HCT116 (cell line): ENCODE data around the gene GALM. TPM values are rescaled to one million over a fixed set of nuclear protein-coding genes. Genes with fewer than 3 reads are reported as not detected.

Source experiments
- ATAC-seq: fragments of 200-7000 bp; cut with Tn5 transposase; 2 replicates; pipeline ENCODE4 v1.9.1; 2020; ENCODE audit warnings: mild to moderate bottlenecking, moderate library complexity
- BruUV-seq: library from RNA; stranded (reverse); fragments of 400-500 nt; replicated peaks from 2 replicates; lab custom pipeline; 2021; lab: Mats Ljungman, UMichigan
- CTCF ChIA-PET: fragments of 300-600 bp; sonication (Branson Sonifier 250); formaldehyde crosslinking; loops from one replicate; lab custom pipeline; 2021; ENCODE audit warnings: antibody characterized with exemption; lab: Charles Lee
- POLR2A ChIA-PET: fragments of 300-600, 350-600 bp; sonication (Branson Sonifier 250); formaldehyde crosslinking; loops from one replicate; lab custom pipeline; 2021; ENCODE audit warnings: antibody characterized with exemption; lab: Charles Lee
- RAD21 ChIA-PET, 2 experiments: fragments of 300-600 bp; sonication (Branson Sonifier 250); formaldehyde crosslinking; loops; one replicate each; lab custom pipeline; 2023; ENCODE audit warnings: low total read pairs in 2 of 2; ENCODE audit not compliant: uncharacterized antibody in 2 of 2, unreplicated experiment in 2 of 2, low non-redundant PET in 1 of 2; lab: Charles Lee
- DNase-seq: peaks from one replicate; pipeline ENCODE4 v3.0.0-alpha.2; 2010; ENCODE audit warnings: low read depth, low spot score
- H2AFZ ChIP-seq: fragments of 200-600 bp; shearing (Covaris generic), sonication (generic); 2 replicates; pipeline ENCODE4 v1.6.1; 2017; ENCODE audit warnings: low read depth, mixed run types, mixed read lengths, antibody characterized with exemption, low read length; ENCODE audit not compliant: poor library complexity, severe bottlenecking
- H3K27ac ChIP-seq: 2 replicates; pipeline ENCODE4 v1.5.1; 2012; ENCODE audit warnings: low read depth, low read length
- H3K27me3 ChIP-seq: fragments of 200-600 bp; sonication (generic); 2 replicates; pipeline ENCODE4 v1.6.1; 2016; ENCODE audit warnings: mixed run types, low read length, mixed read lengths; ENCODE audit not compliant: insufficient read depth
- H3K36me3 ChIP-seq, 2 experiments: fragments of 200-500 bp in 1 of 2; fragments of 200-600 bp in 1 of 2; sonication (Bioruptor generic) in 1 of 2; sonication (generic) in 1 of 2; 2 replicates each; pipeline versions ENCODE4 v1.5.1 to v1.6.1; 2014 to 2016; ENCODE audit warnings: low read length in 2 of 2, inconsistent platforms in 1 of 2, mixed read lengths in 1 of 2, mixed run types in 1 of 2; ENCODE audit not compliant: insufficient read depth in 2 of 2, control insufficient read depth in 1 of 2
- H3K4me1 ChIP-seq, 2 experiments: fragments of 200-600 bp in 1 of 2; sonication (generic) in 1 of 2; 2 replicates each; pipeline versions ENCODE4 v1.5.1 to v1.6.1; 2012 to 2017; ENCODE audit warnings: low read length in 2 of 2, inconsistent platforms in 1 of 2, mild to moderate bottlenecking in 1 of 2, mixed read lengths in 1 of 2, mixed run types in 1 of 2, moderate library complexity in 1 of 2; ENCODE audit not compliant: insufficient read depth in 2 of 2, control insufficient read depth in 1 of 2
- H3K4me2 ChIP-seq: fragments of 200-600 bp; sonication (generic); 2 replicates; pipeline ENCODE4 v1.6.1; 2017; ENCODE audit warnings: mixed run types, low read length, mixed read lengths
- H3K4me3 ChIP-seq, 2 experiments: fragments of 200-600 bp in 1 of 2; sonication (generic) in 1 of 2; replicated peaks in 1 of 2; 2 replicates each; pipeline ENCODE4 v1.5.1; 2011 to 2016; ENCODE audit warnings: low read length in 2 of 2, control low read depth in 1 of 2, low read depth in 1 of 2, mild to moderate bottlenecking in 1 of 2, mixed read lengths in 1 of 2, mixed run types in 1 of 2
- H3K79me2 ChIP-seq: fragments of 200-600 bp; sonication (generic); 2 replicates; pipeline ENCODE4 v1.6.1; 2017; ENCODE audit warnings: mild to moderate bottlenecking, mixed run types, low read length, moderate library complexity, mixed read lengths; ENCODE audit not compliant: insufficient read depth
- H3K9ac ChIP-seq: fragments of 200-600 bp; sonication (generic); 2 replicates; pipeline ENCODE4 v1.6.1; 2016; ENCODE audit warnings: low read length, mixed read lengths
- H3K9me2 ChIP-seq: fragments of 200-600 bp; sonication (generic), shearing (Covaris generic); 2 replicates; pipeline ENCODE4 v1.6.1; 2017; ENCODE audit warnings: mixed run types, mild to moderate bottlenecking, moderate library complexity; ENCODE audit not compliant: insufficient read depth
- H3K9me3 ChIP-seq, 2 experiments: fragments of 200-500 bp in 1 of 2; fragments of 200-600 bp in 1 of 2; sonication (Bioruptor generic) in 1 of 2; sonication (generic) in 1 of 2; 2 replicates each; pipeline ENCODE4 v1.6.1; 2014 to 2017; ENCODE audit warnings: low read length in 2 of 2, mixed read lengths in 2 of 2, inconsistent platforms in 1 of 2, low read depth in 1 of 2, mild to moderate bottlenecking in 1 of 2, mixed run types in 1 of 2, moderate library complexity in 1 of 2; ENCODE audit not compliant: control insufficient read depth in 1 of 2, insufficient read depth in 1 of 2
- H4K20me1 ChIP-seq: fragments of 200-600 bp; sonication (generic), shearing (Covaris generic); 2 replicates; pipeline ENCODE4 v1.6.1; 2017; ENCODE audit warnings: mixed run types, mild to moderate bottlenecking, moderate library complexity; ENCODE audit not compliant: insufficient read depth
- CBX3 ChIP-seq: IDR thresholded peaks from 2 replicates; pipeline ENCODE4 v1.6.1; 2012; ENCODE audit warnings: low read depth
- CEBPB ChIP-seq: IDR thresholded peaks from 2 replicates; pipeline ENCODE4 v1.6.1; 2012; ENCODE audit warnings: low read depth
- ELF1 ChIP-seq: IDR thresholded peaks from 2 replicates; pipeline ENCODE4 v1.6.1; 2012; ENCODE audit warnings: low read depth, borderline replicate concordance
- EZH2 ChIP-seq: fragments of 200-600 bp; sonication (generic); IDR thresholded peaks from 2 replicates; pipeline ENCODE4 v1.6.1; 2017; ENCODE audit warnings: antibody characterized with exemption, mixed run types
- EZH2phosphoT487 ChIP-seq: fragments of 200-600 bp; IDR thresholded peaks from 2 replicates; pipeline ENCODE4 v1.6.1; 2018; ENCODE audit warnings: antibody characterized with exemption, borderline replicate concordance
- JUND ChIP-seq: IDR thresholded peaks from 2 replicates; pipeline ENCODE4 v1.6.1; 2012
- POLR2A ChIP-seq: IDR thresholded peaks from 2 replicates; pipeline ENCODE4 v1.7.0; 2011; ENCODE audit warnings: borderline replicate concordance; ENCODE audit not compliant: insufficient read depth, insufficient read length; ENCODE audit errors: extremely low read depth
- RAD21 ChIP-seq: IDR thresholded peaks from 2 replicates; pipeline ENCODE4 v1.6.1; 2012; ENCODE audit warnings: low read depth, mild to moderate bottlenecking
- SIN3A ChIP-seq: IDR thresholded peaks from 2 replicates; pipeline ENCODE4 v1.6.1; 2012; ENCODE audit warnings: low read depth
- SP1 ChIP-seq: IDR thresholded peaks from 2 replicates; pipeline ENCODE4 v1.6.1; 2012; ENCODE audit warnings: low read depth
- SRF ChIP-seq: IDR thresholded peaks from 2 replicates; pipeline ENCODE4 v1.6.1; 2012; ENCODE audit warnings: low read depth
- TCF7L2 ChIP-seq: IDR thresholded peaks from 2 replicates; pipeline ENCODE4 v1.7.0; 2011; ENCODE audit warnings: borderline replicate concordance, inconsistent platforms; ENCODE audit not compliant: insufficient read depth, insufficient read length; ENCODE audit errors: extremely low read depth
- YY1 ChIP-seq: IDR thresholded peaks from 2 replicates; pipeline ENCODE4 v1.6.1; 2011; ENCODE audit warnings: low read length, low read depth, moderate library complexity, mild to moderate bottlenecking; ENCODE audit not compliant: insufficient replicate concordance; ENCODE audit errors: extremely low read depth
- ZBTB33 ChIP-seq: IDR thresholded peaks from 2 replicates; pipeline ENCODE4 v1.6.1; 2011; ENCODE audit warnings: mild to moderate bottlenecking, low read length, moderate library complexity; ENCODE audit not compliant: insufficient replicate concordance; ENCODE audit errors: extremely low read depth
- ZFX ChIP-seq: fragments of 450-650 bp; IDR thresholded peaks from 2 replicates; pipeline ENCODE4 v1.6.1; 2017
- ZNF274 ChIP-seq: fragments of 200-500 bp; sonication (Bioruptor generic); IDR thresholded peaks from 2 replicates; pipeline ENCODE4 v1.6.1; 2014; ENCODE audit warnings: mild to moderate bottlenecking, low read depth, low read length, inconsistent platforms
- intact Hi-C: fragments of 100-400 bp; cut with micrococcal nuclease; formaldehyde crosslinking; loops from 2 replicates; pipeline ENCODE4 v1.10.0; 2022
- total RNA-seq: library from RNA; stranded (reverse); gene quantifications from one replicate; pipeline ENCODE4 v1.2.1, GENCODE V29; 2021; ENCODE audit not compliant: unreplicated experiment
- TF ChIP-seq, protein P1 (sequence below): IDR thresholded peaks from 2 replicates; pipeline ENCODE4 v1.6.1; 2012; ENCODE audit warnings: low read depth
- TF ChIP-seq, protein P2 (sequence below): IDR thresholded peaks from 2 replicates; pipeline ENCODE4 v1.6.1; 2012

GALM gene
- total RNA-seq, 1 experiment from 2014 or later = 10.2 TPM

- TF ChIP-seq, protein P1, sequence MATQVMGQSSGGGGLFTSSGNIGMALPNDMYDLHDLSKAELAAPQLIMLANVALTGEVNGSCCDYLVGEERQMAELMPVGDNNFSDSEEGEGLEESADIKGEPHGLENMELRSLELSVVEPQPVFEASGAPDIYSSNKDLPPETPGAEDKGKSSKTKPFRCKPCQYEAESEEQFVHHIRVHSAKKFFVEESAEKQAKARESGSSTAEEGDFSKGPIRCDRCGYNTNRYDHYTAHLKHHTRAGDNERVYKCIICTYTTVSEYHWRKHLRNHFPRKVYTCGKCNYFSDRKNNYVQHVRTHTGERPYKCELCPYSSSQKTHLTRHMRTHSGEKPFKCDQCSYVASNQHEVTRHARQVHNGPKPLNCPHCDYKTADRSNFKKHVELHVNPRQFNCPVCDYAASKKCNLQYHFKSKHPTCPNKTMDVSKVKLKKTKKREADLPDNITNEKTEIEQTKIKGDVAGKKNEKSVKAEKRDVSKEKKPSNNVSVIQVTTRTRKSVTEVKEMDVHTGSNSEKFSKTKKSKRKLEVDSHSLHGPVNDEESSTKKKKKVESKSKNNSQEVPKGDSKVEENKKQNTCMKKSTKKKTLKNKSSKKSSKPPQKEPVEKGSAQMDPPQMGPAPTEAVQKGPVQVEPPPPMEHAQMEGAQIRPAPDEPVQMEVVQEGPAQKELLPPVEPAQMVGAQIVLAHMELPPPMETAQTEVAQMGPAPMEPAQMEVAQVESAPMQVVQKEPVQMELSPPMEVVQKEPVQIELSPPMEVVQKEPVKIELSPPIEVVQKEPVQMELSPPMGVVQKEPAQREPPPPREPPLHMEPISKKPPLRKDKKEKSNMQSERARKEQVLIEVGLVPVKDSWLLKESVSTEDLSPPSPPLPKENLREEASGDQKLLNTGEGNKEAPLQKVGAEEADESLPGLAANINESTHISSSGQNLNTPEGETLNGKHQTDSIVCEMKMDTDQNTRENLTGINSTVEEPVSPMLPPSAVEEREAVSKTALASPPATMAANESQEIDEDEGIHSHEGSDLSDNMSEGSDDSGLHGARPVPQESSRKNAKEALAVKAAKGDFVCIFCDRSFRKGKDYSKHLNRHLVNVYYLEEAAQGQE = no peak
- TF ChIP-seq CEBPB = no peak
- no peak for TF ChIP-seq YY1
Observed at GRCh38 chr2:38666556-38666910, 619 bp downstream of the GALM start (continued).

DNA sequence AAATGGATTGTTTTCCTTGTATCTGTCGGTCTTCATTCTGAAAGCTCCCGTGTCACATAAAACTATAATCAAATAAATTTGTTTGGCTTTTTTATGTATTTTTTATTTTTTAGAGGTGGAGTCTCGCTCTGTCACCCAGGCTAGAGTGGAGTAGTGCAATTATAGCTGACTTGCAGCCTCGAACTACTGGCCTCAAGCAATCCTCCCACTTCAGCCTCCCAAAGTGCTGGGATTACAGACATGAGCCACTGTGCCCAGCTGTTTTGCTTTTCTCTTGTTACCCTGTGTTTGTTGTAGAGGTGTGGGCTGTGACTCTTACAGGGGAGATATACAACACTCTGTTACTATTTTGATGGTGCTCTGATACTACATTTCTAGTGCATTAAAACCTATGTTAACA lies 2.2 kb downstream of the GALM start:
- RAD21 ChIA-PET = no interaction called here
- POLR2A ChIA-PET = no interaction called here
- no TSS peak for BruUV-seq
- ATAC-seq (no peak), DNase-seq (no peak)
- intact Hi-C loops = no loop called here
- Histone ChIP-seq H3K9me2 (no peaks in the 10 kb centered on the region), H3K4me2 (no peak overlapping the region), H3K27me3 (no peaks in the 10 kb centered on the region), H3K4me3 (no peak overlapping the region), H2AFZ (no peak overlapping the region), H3K9ac (no peak overlapping the region), H3K79me2 (no peaks in the 10 kb centered on the region), H4K20me1 (no peaks in the 10 kb centered on the region), H3K27ac (no peak overlapping the region), H3K4me1 (peaks cover 8 to 23% of the 10 kb centered on the region in 2 experiments; a peak in 3 of 4 replicates), H3K36me3 (no peaks in the 10 kb centered on the region), H3K9me3 (no peaks in the 10 kb centered on the region)
- CTCF ChIA-PET = no interaction called here
- no peak for TF ChIP-seq ELF1
- TF ChIP-seq POLR2A = no peak
- no peak for TF ChIP-seq RAD21
- TF ChIP-seq SIN3A = no peak
- TF ChIP-seq ZNF274 = no peak
- no peak for TF ChIP-seq ZFX
- TF ChIP-seq TCF7L2 = no peak
- no peak for TF ChIP-seq EZH2phosphoT487
- TF ChIP-seq, protein P2, sequence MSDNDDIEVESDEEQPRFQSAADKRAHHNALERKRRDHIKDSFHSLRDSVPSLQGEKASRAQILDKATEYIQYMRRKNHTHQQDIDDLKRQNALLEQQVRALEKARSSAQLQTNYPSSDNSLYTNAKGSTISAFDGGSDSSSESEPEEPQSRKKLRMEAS = no peak
- no peak for TF ChIP-seq SRF
- no peak for TF ChIP-seq CEBPB
- no peak for TF ChIP-seq JUND
- TF ChIP-seq ZBTB33 = no peak
- no peak for TF ChIP-seq SP1
- TF ChIP-seq CBX3 = no peak
- no peak for TF ChIP-seq EZH2
